Skeletal muscle tissue (tissue), 4 donors: ENCODE measurements around the gene DBNDD1. TPM values are rescaled to one million over a fixed set of nuclear protein-coding genes. Genes with fewer than 3 reads are reported as not detected.

Source experiments
- H3K27ac ChIP-seq: one replicate; pipeline ENCODE4 v1.7.0; 2013; ENCODE audit warnings: mild to moderate bottlenecking, low read depth, low read length, inconsistent platforms
- H3K27me3 ChIP-seq, 3 donors: one replicate each; pipeline ENCODE4 v1.7.0; 2013; ENCODE audit warnings: low read length in 3 of 3; ENCODE audit not compliant: control insufficient read depth in 3 of 3, insufficient read depth in 3 of 3
- H3K36me3 ChIP-seq, 3 donors: one replicate each; pipeline ENCODE4 v1.7.0; 2013; ENCODE audit warnings: low read length in 3 of 3; ENCODE audit not compliant: control insufficient read depth in 3 of 3, insufficient read depth in 3 of 3
- H3K4me1 ChIP-seq, 3 donors: one replicate each; pipeline ENCODE4 v1.7.0; 2013; ENCODE audit warnings: low read length in 3 of 3, mild to moderate bottlenecking in 3 of 3; ENCODE audit not compliant: control insufficient read depth in 3 of 3, insufficient read depth in 3 of 3
- H3K4me3 ChIP-seq, 3 donors: one replicate each; pipeline ENCODE4 v1.7.0; 2013; ENCODE audit warnings: low read length in 3 of 3
- H3K9ac ChIP-seq, 3 donors: one replicate each; pipeline ENCODE4 v1.7.0; 2013; ENCODE audit warnings: low read length in 3 of 3, mild to moderate bottlenecking in 3 of 3, moderate library complexity in 2 of 3, low read depth in 1 of 3
- H3K9me3 ChIP-seq, 3 donors: one replicate each; pipeline ENCODE4 v1.7.0; 2013; ENCODE audit warnings: low read length in 3 of 3; ENCODE audit not compliant: control insufficient read depth in 3 of 3
- total RNA-seq: library from RNA; depleted of rRNA; stranded (reverse); fragments of >200 nt; gene quantifications from one replicate; pipeline ENCODE4 v1.2.3, GENCODE V29; 2014
- donor health status: Osteomylitis.

Gene DBNDD1
- total RNA-seq, 1 donor from 2014 or later: 3.1 TPM

- Histone ChIP-seq H3K36me3 (peaks cover 46 to 69% (median 63%) of the 10 kb centered on the region in 3 donors), H3K4me1 (no peaks in the 10 kb centered on the region), H3K9ac (no peak overlapping the region), H3K27ac (no peak overlapping the region), H3K4me3 (no peak overlapping the region), H3K27me3 (no peaks in the 10 kb centered on the region), H3K9me3 (no peaks in the 10 kb centered on the region)
Observed at GRCh38 chr16:90040152-90041023, 21.1 kb upstream of the DBNDD1 start.

GRCh38 chr16:90037276-90037675, 18.0 kb upstream of the DBNDD1 start:
- Histone ChIP-seq H3K4me1 (no peaks in the 10 kb centered on the region), H3K9me3 (no peaks in the 10 kb centered on the region), H3K9ac (no peak overlapping the region), H3K4me3 (no peak overlapping the region), H3K27ac (no peak overlapping the region), H3K36me3 (peaks cover 42 to 66% (median 58%) of the 10 kb centered on the region in 3 donors), H3K27me3 (no peaks in the 10 kb centered on the region)

- no peak overlapping the region for H3K9ac ChIP-seq
- H3K36me3 ChIP-seq: peaks cover 50 to 72% (median 60%) of the 10 kb centered on the region in 3 donors
Observed at GRCh38 chr16:90035902-90036301, 16.6 kb upstream of the DBNDD1 start.

GRCh38 chr16:90034504-90034903, 15.2 kb upstream of the DBNDD1 start:
- Histone ChIP-seq H3K27me3 (no peaks in the 10 kb centered on the region), H3K9ac (no peak overlapping the region), H3K27ac (no peak overlapping the region), H3K4me3 (no peak overlapping the region), H3K9me3 (no peaks in the 10 kb centered on the region), H3K36me3 (peaks cover 43 to 61% (median 48%) of the 10 kb centered on the region in 3 donors), H3K4me1 (no peaks in the 10 kb centered on the region)

More at GRCh38 chr16:90035902-90036301, 16.6 kb upstream of the DBNDD1 start:
- H3K9me3 ChIP-seq: no peaks in the 10 kb centered on the region
- H3K27ac ChIP-seq: no peak overlapping the region
- H3K4me1 ChIP-seq: no peaks in the 10 kb centered on the region
- H3K4me3 ChIP-seq: no peak overlapping the region
- no peaks in the 10 kb centered on the region for H3K27me3 ChIP-seq

GRCh38 chr16:90033387-90033786, 14.1 kb upstream of the DBNDD1 start:
- peaks cover 47 to 59% (median 47%) of the 10 kb centered on the region in 3 donors for H3K36me3 ChIP-seq
- H3K27ac ChIP-seq: no peak overlapping the region
- no peaks in the 10 kb centered on the region for H3K27me3 ChIP-seq
- H3K4me3 ChIP-seq: no peak overlapping the region
- no peaks in the 10 kb centered on the region for H3K9me3 ChIP-seq
- H3K9ac ChIP-seq: no peak overlapping the region
- no peaks in the 10 kb centered on the region for H3K4me1 ChIP-seq

GRCh38 chr16:90032674-90033331, 13.5 kb upstream of the DBNDD1 start:
- Histone ChIP-seq H3K27ac (no peak overlapping the region), H3K4me1 (no peaks in the 10 kb centered on the region), H3K9me3 (no peaks in the 10 kb centered on the region), H3K27me3 (no peaks in the 10 kb centered on the region), H3K36me3 (peaks cover 41 to 54% (median 44%) of the 10 kb centered on the region in 3 donors), H3K4me3 (no peak overlapping the region), H3K9ac (no peak overlapping the region)

GRCh38 chr16:90031931-90032673, 12.8 kb upstream of the DBNDD1 start:
- Histone ChIP-seq H3K4me1 (no peaks in the 10 kb centered on the region), H3K9me3 (no peaks in the 10 kb centered on the region), H3K9ac (no peak overlapping the region), H3K27ac (no peak overlapping the region), H3K27me3 (no peaks in the 10 kb centered on the region), H3K36me3 (peaks cover 34 to 48% (median 38%) of the 10 kb centered on the region in 3 donors), H3K4me3 (no peak overlapping the region)

- Histone ChIP-seq H3K9ac (no peak overlapping the region), H3K36me3 (peaks cover 27 to 41% (median 30%) of the 10 kb centered on the region in 3 donors), H3K27ac (no peak overlapping the region), H3K9me3 (no peaks in the 10 kb centered on the region), H3K4me1 (no peaks in the 10 kb centered on the region), H3K27me3 (no peaks in the 10 kb centered on the region), H3K4me3 (no peak overlapping the region)
Observed at GRCh38 chr16:90031186-90031930, 12.1 kb upstream of the DBNDD1 start.

- Histone ChIP-seq H3K4me3 (no peak overlapping the region), H3K9ac (no peak overlapping the region), H3K36me3 (peaks cover 14 to 28% (median 19%) of the 10 kb centered on the region in 3 donors), H3K27me3 (no peaks in the 10 kb centered on the region), H3K4me1 (no peaks in the 10 kb centered on the region), H3K9me3 (no peaks in the 10 kb centered on the region), H3K27ac (no peak overlapping the region)
Observed at GRCh38 chr16:90028985-90029384, 9.7 kb upstream of the DBNDD1 start.
